Duodenal mucosa (tissue), 2 donors: ENCODE data around the gene AXDND1.
"Not testable (repeated sequence)": the region's sequence is repeated elsewhere in the genome, so short reads cannot be mapped to it uniquely, and the experiment has no call there.

Source experiments
- H3K27ac ChIP-seq: one replicate; pipeline ENCODE4 v1.7.0; 2013; ENCODE audit warnings: low read depth, low read length
- H3K27me3 ChIP-seq, 2 donors: one replicate each; pipeline ENCODE4 v1.7.0; 2013; ENCODE audit warnings: low read length in 2 of 2, control low read depth in 1 of 2; ENCODE audit not compliant: insufficient read depth in 2 of 2, control insufficient read depth in 1 of 2
- H3K36me3 ChIP-seq, 2 donors: one replicate each; pipeline ENCODE4 v1.7.0; 2013; ENCODE audit warnings: low read length in 2 of 2, control low read depth in 1 of 2; ENCODE audit not compliant: insufficient read depth in 2 of 2, control insufficient read depth in 1 of 2
- H3K4me1 ChIP-seq, 2 donors: one replicate each; pipeline ENCODE4 v1.7.0; 2013; ENCODE audit warnings: low read length in 2 of 2, control low read depth in 1 of 2; ENCODE audit not compliant: insufficient read depth in 2 of 2, control insufficient read depth in 1 of 2
- H3K4me3 ChIP-seq, 2 donors: one replicate each; pipeline ENCODE4 v1.7.0; 2013; ENCODE audit warnings: low read length in 2 of 2, low read depth in 1 of 2
- H3K9ac ChIP-seq, 2 donors: one replicate each; pipeline ENCODE4 v1.7.0; 2013; ENCODE audit warnings: low read length in 2 of 2, low read depth in 1 of 2
- H3K9me3 ChIP-seq, 2 donors: one replicate each; pipeline ENCODE4 v1.7.0; 2013; ENCODE audit warnings: low read length in 2 of 2, control low read depth in 1 of 2; ENCODE audit not compliant: control insufficient read depth in 1 of 2

Gene AXDND1

DNA sequence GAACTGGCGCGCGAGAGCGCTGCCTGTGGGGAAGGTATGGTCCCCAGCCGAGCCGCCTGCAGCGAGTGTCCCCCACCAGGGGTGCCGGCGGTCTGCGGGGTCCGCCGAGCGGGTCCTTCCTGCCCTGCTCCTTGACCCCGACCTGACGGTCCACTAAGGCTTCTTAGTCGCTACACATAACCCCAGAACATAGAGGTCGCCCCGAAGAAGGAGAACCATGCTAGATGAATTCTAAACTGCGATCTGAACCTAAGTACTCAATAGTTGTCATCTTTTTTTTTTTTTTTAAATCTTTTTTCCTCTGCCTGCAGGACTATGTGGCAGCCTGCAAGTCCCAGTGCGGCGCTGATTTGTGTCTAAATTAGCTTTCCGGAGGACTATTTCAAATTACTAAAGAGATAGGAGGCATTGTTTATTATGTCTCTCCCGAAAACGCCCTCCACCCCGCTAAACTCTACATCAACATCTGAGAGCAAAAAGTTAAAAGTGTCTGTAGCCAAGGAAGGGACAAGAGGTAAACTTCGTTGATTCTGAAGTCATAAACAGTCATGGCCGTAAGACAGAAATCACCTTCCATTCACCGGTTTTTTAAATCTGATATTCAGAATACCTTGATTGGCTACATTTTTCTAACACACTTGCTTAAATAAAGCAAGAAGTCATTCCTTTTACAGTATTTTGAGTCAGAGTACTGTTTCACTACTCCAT is 476 bp downstream of the AXDND1 start:
- H3K27me3 ChIP-seq = no peaks in the 10 kb centered on the region
- H3K4me3 ChIP-seq = peak overlapping the region; percentile 71 to 90
- peaks cover 0 to 5% of the 10 kb centered on the region in 2 donors for H3K4me1 ChIP-seq
- peak overlapping the region; percentile 77 to 82 for H3K9ac ChIP-seq
- H3K27ac ChIP-seq = peak overlapping the region; percentile 90
- no peaks in the 10 kb centered on the region for H3K36me3 ChIP-seq
- no peaks in the 10 kb centered on the region for H3K9me3 ChIP-seq

DNA sequence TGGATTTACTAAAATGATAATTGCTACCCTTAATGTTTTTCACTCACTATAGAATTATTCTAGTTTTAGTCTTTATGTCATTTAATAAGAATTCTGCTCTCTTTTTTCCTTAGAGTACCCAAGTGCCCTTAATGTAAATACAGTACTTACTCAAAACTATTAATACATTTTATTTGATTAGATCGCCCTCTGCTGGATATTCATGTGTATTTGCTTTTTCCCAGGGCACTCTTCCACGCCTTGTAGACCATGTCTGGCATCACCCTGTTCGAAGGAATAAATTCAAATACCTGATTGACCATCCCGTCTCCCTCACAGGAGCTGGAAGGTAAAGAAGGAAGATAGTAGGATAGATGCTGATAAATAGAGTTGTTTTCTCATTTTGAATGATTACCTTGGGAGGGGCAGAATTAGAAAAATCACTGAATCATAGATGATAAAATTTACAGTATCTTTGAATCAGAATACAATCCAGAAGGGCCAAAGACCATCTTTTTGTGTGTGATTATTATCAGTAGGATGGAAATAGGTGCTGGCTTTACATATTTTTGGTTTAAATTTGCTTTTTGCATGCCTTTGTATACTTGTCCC is 4.1 kb downstream of the AXDND1 start:
- no peak overlapping the region for H3K4me3 ChIP-seq
- H3K36me3 ChIP-seq = no peaks in the 10 kb centered on the region
- H3K27ac ChIP-seq = no peak overlapping the region
- peaks cover 0 to 5% of the 10 kb centered on the region in 2 donors for H3K4me1 ChIP-seq
- no peaks in the 10 kb centered on the region for H3K27me3 ChIP-seq
- no peaks in the 10 kb centered on the region for H3K9me3 ChIP-seq
- no peak overlapping the region for H3K9ac ChIP-seq

DNA sequence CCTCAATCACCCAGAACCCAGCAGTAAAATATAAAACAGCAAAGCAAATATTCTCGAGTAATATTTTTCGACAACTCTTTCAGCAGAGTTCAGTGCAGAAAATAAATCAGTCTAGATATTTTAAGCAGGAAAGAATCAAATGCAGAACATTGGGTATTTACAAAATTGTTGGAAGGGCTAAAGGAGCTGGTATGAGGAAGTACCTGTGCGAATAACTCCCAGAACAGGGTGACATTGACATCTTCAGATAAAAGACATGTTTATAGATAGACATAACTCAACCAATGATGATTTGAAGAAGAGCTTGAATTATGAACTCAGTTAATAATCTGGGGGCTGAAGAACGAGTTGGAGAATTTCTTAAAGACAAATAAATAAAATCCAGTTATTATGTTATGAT is 6.4 kb downstream of the AXDND1 start:
- H3K4me3 ChIP-seq = no peak overlapping the region
- no peaks in the 10 kb centered on the region for H3K4me1 ChIP-seq
- H3K27ac ChIP-seq = no peak overlapping the region
- H3K9ac ChIP-seq = no peak overlapping the region
- no peaks in the 10 kb centered on the region for H3K9me3 ChIP-seq
- H3K36me3 ChIP-seq = no peaks in the 10 kb centered on the region
- H3K27me3 ChIP-seq = no peaks in the 10 kb centered on the region

DNA sequence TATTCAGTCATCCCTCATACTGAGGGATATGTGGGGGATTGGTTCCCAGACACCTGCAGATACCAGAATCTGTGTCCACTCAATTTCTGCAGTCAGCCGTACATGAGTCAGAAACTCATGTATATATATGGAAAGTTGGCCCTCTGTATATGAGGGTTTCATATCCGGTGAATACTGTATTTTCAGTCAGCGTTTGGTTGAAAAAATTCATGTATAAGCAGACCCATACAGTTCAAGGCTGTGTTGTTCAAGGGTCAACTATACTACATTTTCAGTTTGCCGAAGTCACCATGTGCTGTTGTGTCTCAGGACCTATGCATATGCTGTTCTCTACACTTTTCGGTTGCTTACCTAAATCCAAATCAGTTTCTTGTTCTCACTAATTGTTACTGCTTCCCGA is 10.5 kb downstream of the AXDND1 start:
- no peaks in the 10 kb centered on the region for H3K36me3 ChIP-seq
- H3K9ac ChIP-seq = no peak overlapping the region
- H3K4me1 ChIP-seq = no peaks in the 10 kb centered on the region
- H3K9me3 ChIP-seq = no peaks in the 10 kb centered on the region
- no peak overlapping the region for H3K27ac ChIP-seq
- H3K27me3 ChIP-seq = no peaks in the 10 kb centered on the region
- no peak overlapping the region for H3K4me3 ChIP-seq

GRCh38 chr1:179380299-179380698 is 14.5 kb downstream of the AXDND1 start:
- no peak overlapping the region for H3K27ac ChIP-seq

GRCh38 chr1:179384027-179384426 is 18.3 kb downstream of the AXDND1 start:
- H3K4me1 ChIP-seq = no peaks in the 10 kb centered on the region
- no peak overlapping the region for H3K27ac ChIP-seq
- H3K27me3 ChIP-seq = no peaks in the 10 kb centered on the region
- H3K9me3 ChIP-seq = no peaks in the 10 kb centered on the region
- H3K36me3 ChIP-seq = no peaks in the 10 kb centered on the region
- H3K9ac ChIP-seq = no peak overlapping the region
- no peak overlapping the region for H3K4me3 ChIP-seq

More at GRCh38 chr1:179380299-179380698, 14.5 kb downstream of the AXDND1 start:
- Histone ChIP-seq H3K4me3 (no peak overlapping the region), H3K9me3 (no peaks in the 10 kb centered on the region), H3K9ac (no peak overlapping the region), H3K27me3 (no peaks in the 10 kb centered on the region), H3K36me3 (no peaks in the 10 kb centered on the region), H3K4me1 (no peaks in the 10 kb centered on the region)

DNA sequence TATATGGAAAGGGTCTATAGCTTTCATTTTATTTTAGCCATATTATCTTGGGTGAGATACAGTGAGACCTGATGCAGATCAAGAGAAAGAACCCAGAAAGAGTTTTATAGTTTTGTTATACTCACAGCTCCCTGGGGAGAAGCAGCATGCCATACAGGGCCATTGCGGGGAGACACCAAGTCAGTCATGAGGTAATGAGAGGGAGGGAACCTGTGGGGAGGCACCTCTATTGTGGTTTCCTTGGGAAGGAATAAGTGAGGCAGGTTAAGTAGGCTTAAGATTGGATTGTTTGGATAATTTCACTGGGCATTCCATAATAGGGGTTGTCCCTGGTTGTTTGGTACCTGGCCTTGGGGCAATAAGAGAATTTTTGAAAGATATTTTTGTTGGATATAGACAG is 19.7 kb downstream of the AXDND1 start:
- H3K9ac ChIP-seq = no peak overlapping the region

GRCh38 chr1:179393721-179394120 is 27.9 kb downstream of the AXDND1 start:
- H3K9ac ChIP-seq = no peak overlapping the region
- no peak overlapping the region for H3K4me3 ChIP-seq

More for the DNA sequence above, 19.7 kb downstream of the AXDND1 start:
- no peak overlapping the region for H3K27ac ChIP-seq
- no peaks in the 10 kb centered on the region for H3K27me3 ChIP-seq
- H3K4me3 ChIP-seq = no peak overlapping the region
- H3K36me3 ChIP-seq = no peaks in the 10 kb centered on the region
- no peaks in the 10 kb centered on the region for H3K9me3 ChIP-seq
- H3K4me1 ChIP-seq = no peaks in the 10 kb centered on the region

GRCh38 chr1:179399399-179399798 is 33.6 kb downstream of the AXDND1 start:
- H3K4me1 ChIP-seq, H3K36me3 ChIP-seq, H3K27me3 ChIP-seq, H3K9me3 ChIP-seq, H3K9ac ChIP-seq, H3K4me3 ChIP-seq, H3K27ac ChIP-seq: not testable (repeated sequence)

More at GRCh38 chr1:179393721-179394120, 27.9 kb downstream of the AXDND1 start:
- H3K27ac ChIP-seq = no peak overlapping the region
- no peaks in the 10 kb centered on the region for H3K36me3 ChIP-seq
- H3K27me3 ChIP-seq = no peaks in the 10 kb centered on the region
- no peaks in the 10 kb centered on the region for H3K4me1 ChIP-seq
- H3K9me3 ChIP-seq = peaks cover 0 to 4% of the 10 kb centered on the region in 2 donors

DNA sequence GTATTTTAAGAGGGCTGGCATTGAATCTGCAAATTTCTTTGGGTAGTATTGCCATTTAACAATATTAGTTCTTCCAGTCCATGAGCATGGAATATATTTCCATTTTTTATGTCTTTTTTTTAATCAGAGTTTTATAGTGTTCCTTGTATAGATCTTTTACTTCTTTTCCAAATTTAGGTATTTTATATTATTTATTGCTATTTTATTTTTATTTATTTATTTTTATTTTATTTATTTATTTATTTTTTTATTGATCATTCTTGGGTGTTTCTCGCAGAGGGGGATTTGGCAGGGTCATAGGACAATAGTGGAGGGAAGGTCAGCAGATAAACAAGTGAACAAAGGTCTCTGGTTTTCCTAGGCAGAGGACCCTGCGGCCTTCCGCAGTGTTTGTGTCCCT is 52.0 kb downstream of the AXDND1 start:
- not testable (repeated sequence) for H3K27ac ChIP-seq, H3K4me3 ChIP-seq, H3K27me3 ChIP-seq, H3K9ac ChIP-seq, H3K36me3 ChIP-seq, H3K9me3 ChIP-seq, H3K4me1 ChIP-seq
